Forelimb muscle (tissue), 1 donor: Measurements from ENCODE around the gene DCST1. TPM values are rescaled to one million over a fixed set of nuclear protein-coding genes. Genes with fewer than 3 reads are reported as not detected.
A peak's percentile ranks its signal among the peaks of the same experiment; 100 is the strongest.

Experiments used
- DNase-seq: peaks from one replicate; pipeline ENCODE4 v3.0.0-alpha.2; 2013; ENCODE audit warnings: low read depth
- polyA plus RNA-seq: library from polyadenylated mRNA; unstranded; fragments of 120-200 nt; gene quantifications from one replicate; pipeline ENCODE4 v1.2.1, GENCODE V29; 2013; ENCODE audit not compliant: insufficient read length

DCST1 gene
- polyA plus RNA-seq, 1 donor, result 0.09 TPM

- DNase-seq, result no peak
These were observed 19.1 kb downstream of the DCST1 start for GRCh38 chr1:155052439-155053395.

GRCh38 chr1:155053531-155054105 is 20.0 kb downstream of the DCST1 start:
- DNase-seq, result no peak

DNA sequence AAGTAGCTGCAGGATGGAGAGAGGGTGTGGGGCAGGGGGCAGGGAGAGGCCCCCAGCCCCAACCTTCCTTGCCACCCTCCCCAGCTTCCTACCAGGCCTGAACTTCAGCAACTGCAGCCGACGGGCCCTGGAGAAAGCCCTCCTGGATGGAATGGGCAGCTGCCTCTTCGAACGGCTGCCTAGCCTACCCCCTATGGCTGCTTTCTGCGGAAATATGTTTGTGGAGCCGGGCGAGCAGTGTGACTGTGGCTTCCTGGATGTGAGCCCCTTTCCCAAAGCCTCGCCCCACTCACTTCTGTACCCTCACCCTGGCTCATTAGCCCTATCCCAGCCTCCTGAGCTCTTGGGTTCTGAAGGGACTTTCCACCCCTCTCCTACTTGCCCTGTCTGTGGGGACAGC is 23.5 kb downstream of the DCST1 start:
- no peak for DNase-seq

DNA sequence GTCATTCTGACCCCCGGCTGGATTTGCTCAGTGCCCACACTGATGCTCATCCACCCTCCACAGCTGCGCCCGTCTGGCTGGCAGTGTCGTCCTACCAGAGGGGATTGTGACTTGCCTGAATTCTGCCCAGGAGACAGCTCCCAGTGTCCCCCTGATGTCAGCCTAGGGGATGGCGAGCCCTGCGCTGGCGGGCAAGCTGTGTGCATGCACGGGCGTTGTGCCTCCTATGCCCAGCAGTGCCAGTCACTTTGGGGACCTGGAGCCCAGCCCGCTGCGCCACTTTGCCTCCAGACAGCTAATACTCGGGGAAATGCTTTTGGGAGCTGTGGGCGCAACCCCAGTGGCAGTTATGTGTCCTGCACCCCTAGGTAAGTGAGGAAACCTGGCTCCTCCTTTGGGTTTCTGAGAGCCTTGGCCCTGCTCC is 24.2 kb downstream of the DCST1 start:
- no peak for DNase-seq

- no peak for DNase-seq
These were observed 27.1 kb downstream of the DCST1 start for GRCh38 chr1:155060736-155061135.

- no peak for DNase-seq
These were observed 27.9 kb downstream of the DCST1 start for GRCh38 chr1:155061381-155062150.

GRCh38 chr1:155062151-155062686 is 28.6 kb downstream of the DCST1 start:
- no peak for DNase-seq

GRCh38 chr1:155062702-155063411 is 29.2 kb downstream of the DCST1 start:
- DNase-seq, result no peak

DNA sequence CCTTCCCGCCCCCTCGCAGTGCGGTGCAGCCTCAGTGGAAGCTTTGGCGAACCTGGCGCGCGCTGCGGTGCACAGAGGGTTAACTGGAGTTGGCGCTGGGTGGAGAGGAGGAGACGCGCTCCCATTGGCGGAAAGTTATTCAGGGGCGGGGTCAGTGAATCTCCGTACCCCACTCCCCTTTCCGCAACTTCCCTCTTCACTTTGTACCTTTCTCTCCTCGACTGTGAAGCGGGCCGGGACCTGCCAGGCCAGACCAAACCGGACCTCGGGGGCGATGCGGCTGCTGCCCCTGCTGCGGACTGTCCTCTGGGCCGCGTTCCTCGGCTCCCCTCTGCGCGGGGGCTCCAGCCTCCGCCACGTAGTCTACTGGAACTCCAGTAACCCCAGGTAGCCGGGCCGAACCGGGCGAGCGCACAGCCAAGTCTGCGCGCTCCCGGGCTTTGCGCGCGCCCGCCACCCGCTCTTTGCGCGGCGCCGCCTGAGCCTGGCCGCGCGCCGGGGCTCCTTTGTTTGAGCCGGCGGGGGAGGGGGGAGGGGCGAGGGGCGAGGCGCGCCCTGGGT is 30.0 kb downstream of the DCST1 start, which contains the start of gene EFNA4:
EFNA4 (plus strand) TSS at position 191 of the 561 bp plus-strand sequence; CDS start at position 275, 84 bp downstream.
- peak; percentile 78 for DNase-seq

DNA sequence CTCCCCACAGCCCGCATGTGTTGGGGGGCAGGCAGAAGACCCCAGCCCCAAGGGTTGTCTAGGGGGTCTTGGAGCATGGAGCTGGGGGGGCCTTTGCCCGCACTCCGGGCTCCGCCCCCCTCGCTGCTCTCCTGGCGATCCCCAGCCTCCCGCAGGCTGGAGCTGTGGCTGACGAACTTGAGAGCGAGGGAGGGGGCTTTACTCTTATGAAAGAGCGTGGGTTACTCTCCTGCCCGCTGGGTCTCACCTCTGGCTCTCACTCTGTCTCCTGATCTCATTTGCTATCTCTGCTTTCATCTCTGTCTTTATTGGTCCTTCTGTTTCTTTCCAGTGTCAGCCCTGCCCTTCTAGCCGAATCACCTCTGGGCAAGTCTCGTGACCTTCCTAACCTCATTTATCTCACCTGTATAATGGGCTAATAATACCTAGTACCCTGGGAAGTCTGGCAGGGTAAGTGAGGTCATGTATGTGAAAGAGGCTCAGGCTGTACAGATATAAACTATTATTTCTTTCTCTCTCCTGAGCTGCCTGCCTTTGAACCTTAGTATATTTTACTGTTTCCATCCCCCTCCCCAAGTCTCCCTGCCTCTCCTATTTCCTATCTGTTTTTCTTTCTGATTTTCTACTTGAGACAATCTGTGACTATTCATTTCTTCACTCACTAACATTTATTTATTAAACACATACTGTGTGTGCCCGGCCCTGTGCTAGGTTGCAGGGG is 30.6 kb downstream of the DCST1 start:
- DNase-seq, result no peak

- DNase-seq, result no peak
These were observed 31.3 kb downstream of the DCST1 start for GRCh38 chr1:155064832-155065429.

DNA sequence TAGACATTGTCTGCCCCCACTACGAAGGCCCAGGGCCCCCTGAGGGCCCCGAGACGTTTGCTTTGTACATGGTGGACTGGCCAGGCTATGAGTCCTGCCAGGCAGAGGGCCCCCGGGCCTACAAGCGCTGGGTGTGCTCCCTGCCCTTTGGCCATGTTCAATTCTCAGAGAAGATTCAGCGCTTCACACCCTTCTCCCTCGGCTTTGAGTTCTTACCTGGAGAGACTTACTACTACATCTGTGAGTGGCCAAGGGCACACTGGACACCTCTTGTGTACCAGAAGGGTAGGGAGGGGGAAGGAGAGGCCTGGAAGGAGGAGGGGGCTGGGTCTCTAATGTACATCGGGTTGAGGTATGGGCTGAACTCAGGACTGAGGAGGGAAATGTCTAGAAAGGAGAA is 33.2 kb downstream of the DCST1 start:
- DNase-seq, result no peak

- no peak for DNase-seq
These were observed 35.0 kb downstream of the DCST1 start for GRCh38 chr1:155068599-155068998.

DNA sequence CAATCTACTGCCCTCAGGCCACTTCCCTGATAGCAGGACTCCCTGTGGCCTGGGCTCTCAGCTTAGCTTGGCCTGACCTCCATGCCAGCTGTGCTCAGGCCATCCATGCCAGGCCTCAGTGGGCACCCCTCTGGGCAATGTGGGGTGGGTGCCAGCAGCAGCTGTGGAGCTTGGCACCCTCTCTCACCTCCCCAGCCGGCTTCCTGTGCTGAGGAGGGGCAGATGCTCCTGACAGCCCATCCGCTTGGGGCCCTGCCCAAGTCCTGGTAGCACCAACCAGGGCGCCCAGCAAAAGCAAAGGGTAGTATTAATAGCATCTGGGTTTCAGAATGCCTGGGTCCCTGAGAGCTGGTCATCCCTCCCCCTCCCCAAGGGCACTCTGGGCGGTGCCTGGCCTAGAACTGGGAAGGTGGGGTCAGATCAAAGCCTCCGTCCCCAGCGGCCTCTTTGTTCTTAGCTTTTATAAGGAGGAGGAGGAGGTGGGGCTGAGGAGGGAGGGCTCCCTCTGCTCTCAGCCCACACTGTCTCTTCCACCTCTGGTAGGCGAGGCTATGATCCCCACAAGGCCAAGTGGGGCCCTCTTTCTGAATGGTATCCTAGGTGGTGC is 36.0 kb downstream of the DCST1 start:
- no peak for DNase-seq

DNA sequence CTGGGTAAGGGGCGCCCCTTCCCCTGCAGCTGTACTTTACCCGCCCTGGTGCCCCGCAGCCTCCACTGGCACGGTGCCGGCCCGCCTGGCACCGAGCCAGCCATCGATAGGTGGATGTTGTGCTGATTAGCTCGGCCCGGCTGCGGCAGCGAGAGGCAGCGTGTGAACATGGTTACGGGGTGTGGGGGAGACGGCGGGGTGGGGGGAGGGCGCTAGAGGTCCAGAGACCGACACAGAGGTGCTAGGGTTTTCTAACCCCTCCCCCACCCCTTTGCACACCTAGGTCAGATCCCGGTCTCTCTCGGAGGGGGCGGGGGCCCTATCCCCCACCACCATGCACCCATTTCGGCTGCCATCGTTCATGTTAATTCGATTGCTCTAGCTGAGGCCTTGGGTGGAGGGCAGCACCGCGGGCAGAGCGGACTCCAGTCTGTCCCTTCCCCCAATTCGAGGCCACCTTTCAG is 36.6 kb downstream of the DCST1 start:
- no peak for DNase-seq

DNA sequence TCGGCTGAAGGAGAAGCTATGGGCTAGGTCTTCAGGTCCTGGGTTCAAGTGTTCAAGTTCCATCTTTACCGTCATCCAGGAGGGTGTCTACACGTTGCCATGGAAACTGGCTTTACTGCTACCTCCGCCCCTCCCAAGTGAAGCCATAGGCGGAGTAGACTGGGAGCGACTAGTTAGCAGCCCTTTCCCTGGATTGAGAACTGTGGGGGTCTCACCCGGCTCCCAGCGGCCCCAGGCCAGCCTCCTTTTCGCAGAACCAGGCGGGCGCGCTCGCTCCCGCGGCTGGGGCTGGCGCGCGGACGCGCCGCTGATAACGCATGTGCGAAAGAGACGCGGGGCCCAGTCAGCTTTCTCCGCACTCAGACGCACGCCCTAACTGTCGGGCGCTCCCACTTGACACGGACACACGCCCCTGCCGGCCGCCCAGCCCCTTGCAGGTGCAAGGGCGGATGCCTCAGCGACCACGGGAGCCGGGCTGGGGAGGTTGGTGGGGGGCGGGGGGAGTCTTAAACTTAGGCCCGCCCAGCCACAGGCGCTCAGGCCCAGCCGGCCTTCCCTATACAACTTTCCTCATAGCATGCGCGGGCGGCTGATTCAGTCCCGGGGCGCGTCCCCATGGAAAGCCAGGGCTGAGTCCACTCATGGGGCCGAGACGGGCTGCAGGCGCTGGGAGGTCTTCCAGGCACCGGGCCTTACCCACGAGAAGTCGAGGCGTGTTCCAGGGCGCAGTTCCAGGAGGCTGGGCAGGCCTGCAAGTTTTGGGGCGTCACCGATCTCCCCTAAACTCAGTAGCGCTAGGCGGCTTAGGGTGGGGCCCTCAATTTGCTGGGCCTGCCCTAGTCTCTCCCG is 37.3 kb downstream of the DCST1 start:
- DNase-seq, result no peak

DNA sequence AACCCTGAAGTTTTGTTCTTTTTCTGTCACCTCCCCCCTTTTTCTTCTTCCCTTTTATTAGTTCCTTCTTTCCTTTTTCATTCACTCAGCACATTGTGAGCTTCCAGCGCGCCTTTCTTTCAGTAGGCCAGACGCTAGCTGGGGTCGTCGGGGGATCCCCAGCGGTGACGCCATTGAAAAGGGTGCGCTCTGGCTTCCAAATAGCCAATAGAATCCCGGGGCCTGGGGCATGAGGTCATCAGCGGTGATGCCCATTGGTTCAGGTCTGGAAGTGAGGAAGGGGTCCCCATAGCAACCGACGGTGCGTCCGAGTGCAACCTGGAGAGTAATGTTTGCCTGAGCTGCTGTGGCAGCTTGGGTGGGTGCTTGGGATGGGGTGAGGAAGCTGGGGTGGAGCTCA is 38.1 kb downstream of the DCST1 start:
- no peak for DNase-seq

- DNase-seq, result no peak
These were observed 39.1 kb downstream of the DCST1 start for GRCh38 chr1:155072531-155073289.
